ENCODE measurements around the gene KLHL29. TPM values are rescaled to one million over a fixed set of nuclear protein-coding genes. Genes with fewer than 3 reads are reported as not detected.

The KLHL29 gene
- total and polyA plus RNA-seq, 2 donors: 5.7 to 8.7 TPM

DNA sequence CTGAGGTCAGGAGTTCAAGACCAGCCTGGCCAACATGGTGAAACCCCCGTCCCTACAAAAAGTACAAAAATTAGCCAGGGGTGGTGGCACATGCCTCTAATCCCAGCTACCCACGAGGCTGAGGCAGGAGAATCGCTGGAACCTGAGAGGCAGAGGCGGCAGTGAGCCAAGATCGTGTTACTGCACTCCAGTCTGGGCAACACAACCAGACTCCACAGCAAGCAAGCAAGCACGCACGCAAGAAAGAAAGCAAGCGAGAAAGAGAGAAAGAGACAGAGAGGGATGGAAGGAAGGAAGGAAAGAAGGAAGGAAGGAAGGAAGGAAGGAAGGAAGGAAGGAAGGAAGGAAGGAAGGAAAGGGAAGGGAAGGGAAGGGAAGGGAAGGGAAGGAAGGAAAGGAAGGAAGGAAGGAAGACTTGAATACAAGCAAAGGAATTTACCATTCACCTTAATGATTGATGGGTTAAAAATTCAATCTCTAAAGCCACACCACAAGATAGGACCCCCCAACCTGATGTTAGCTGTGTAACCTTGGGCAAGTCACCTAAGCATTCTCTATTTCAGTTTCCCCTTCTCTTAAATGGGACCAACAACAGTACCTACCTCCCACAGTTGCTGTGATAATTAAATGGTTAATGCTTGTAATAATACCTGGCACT lies 360.2 kb downstream of the KLHL29 start:
- DNase-seq (ENCODE audit: extremely low spot score): no peak
- Histone ChIP-seq H3K27ac (ENCODE audit: low read depth) (no peak overlapping the region), H3K36me3 (ENCODE audit: insufficient read depth) (no peaks in the 10 kb centered on the region), H3K4me1 (ENCODE audit: insufficient read depth) (no peaks in the 10 kb centered on the region), H3K4me3 (ENCODE audit: low read depth, low read length) (no peak overlapping the region)
- WGBS: 85% methylated on average over 8 of the region's 8 CpGs

GRCh38 chr2:23745726-23746105 lies 360.7 kb downstream of the KLHL29 start:
- no peak for DNase-seq (ENCODE audit: extremely low spot score)
- Histone ChIP-seq H3K4me1 (ENCODE audit: insufficient read depth) (no peaks in the 10 kb centered on the region), H3K36me3 (ENCODE audit: insufficient read depth) (no peaks in the 10 kb centered on the region), H3K27ac (ENCODE audit: low read depth) (no peak overlapping the region), H3K4me3 (ENCODE audit: low read depth, low read length) (no peak overlapping the region)

DNA sequence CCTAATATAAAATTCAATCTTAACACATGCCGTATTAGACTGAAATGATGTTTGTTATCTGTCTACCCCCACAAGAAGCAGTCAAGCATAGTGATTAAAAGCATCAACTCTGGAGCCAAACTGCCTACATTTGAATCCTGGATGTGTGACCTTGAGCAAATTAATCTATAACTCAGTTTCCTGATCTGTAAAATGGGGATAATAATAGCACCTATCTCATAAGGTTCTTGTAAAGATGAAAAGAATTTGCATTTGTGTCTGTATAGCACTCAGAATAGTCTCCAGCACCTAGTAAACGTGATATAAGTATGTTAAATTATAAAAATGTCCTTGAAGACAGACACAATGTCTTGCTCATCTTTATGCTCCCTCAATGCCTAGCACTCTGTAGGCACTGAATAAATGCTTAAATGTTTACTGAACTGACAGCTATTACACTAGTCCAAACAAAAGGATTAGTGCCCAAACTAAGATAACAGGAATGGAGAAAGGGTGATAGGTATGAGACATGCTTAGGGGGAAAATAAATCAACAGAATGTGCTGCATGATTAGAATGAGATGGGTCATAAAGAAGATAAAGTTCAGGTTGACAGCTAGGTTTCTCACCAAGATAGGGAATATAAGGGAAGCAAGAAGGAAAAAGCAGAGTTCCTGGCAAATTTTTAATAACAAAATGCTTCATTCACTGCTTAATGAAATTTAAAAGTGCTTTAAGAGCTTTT lies 361.3 kb downstream of the KLHL29 start:
- no peaks in the 10 kb centered on the region for H3K36me3 ChIP-seq (ENCODE audit: insufficient read depth)
- no peak overlapping the region for H3K27ac ChIP-seq (ENCODE audit: low read depth)
- H3K4me1 ChIP-seq (ENCODE audit: insufficient read depth): no peaks in the 10 kb centered on the region
- H3K4me3 ChIP-seq (ENCODE audit: low read depth, low read length): no peak overlapping the region
- DNase-seq (ENCODE audit: extremely low spot score): no peak
- 76% methylated on average over 2 of the region's 2 CpGs for WGBS

GRCh38 chr2:23751747-23752265 lies 366.8 kb downstream of the KLHL29 start:
- WGBS: 95% methylated on average over 2 of the region's 2 CpGs
- Histone ChIP-seq H3K36me3 (ENCODE audit: insufficient read depth) (peaks cover 5% of the 10 kb centered on the region), H3K4me3 (ENCODE audit: low read depth, low read length) (no peak overlapping the region), H3K27ac (ENCODE audit: low read depth) (no peak overlapping the region), H3K4me1 (ENCODE audit: insufficient read depth) (no peaks in the 10 kb centered on the region)
- no peak for DNase-seq (ENCODE audit: extremely low spot score)

GRCh38 chr2:23753291-23754010 lies 368.5 kb downstream of the KLHL29 start:
- DNase-seq (ENCODE audit: extremely low spot score): no peak

GRCh38 chr2:23754970-23755369 lies 370.0 kb downstream of the KLHL29 start:
- DNase-seq (ENCODE audit: extremely low spot score): no peak
- Histone ChIP-seq H3K36me3 (ENCODE audit: insufficient read depth) (peaks cover 5% of the 10 kb centered on the region), H3K27ac (ENCODE audit: low read depth) (no peak overlapping the region), H3K4me3 (ENCODE audit: low read depth, low read length) (no peak overlapping the region), H3K4me1 (ENCODE audit: insufficient read depth) (no peaks in the 10 kb centered on the region)

More at GRCh38 chr2:23753291-23754010, 368.5 kb downstream of the KLHL29 start:
- H3K4me1 ChIP-seq (ENCODE audit: insufficient read depth): no peaks in the 10 kb centered on the region
- no peak overlapping the region for H3K4me3 ChIP-seq (ENCODE audit: low read depth, low read length)
- peaks cover 5% of the 10 kb centered on the region for H3K36me3 ChIP-seq (ENCODE audit: insufficient read depth)
- no peak overlapping the region for H3K27ac ChIP-seq (ENCODE audit: low read depth)
- 76% methylated on average over 4 of the region's 4 CpGs for WGBS

GRCh38 chr2:23756593-23757292 lies 371.8 kb downstream of the KLHL29 start:
- H3K36me3 ChIP-seq (ENCODE audit: insufficient read depth): peaks cover 3% of the 10 kb centered on the region
- no peak for DNase-seq (ENCODE audit: extremely low spot score)
- WGBS: 94% methylated on average over 7 of the region's 7 CpGs

DNA sequence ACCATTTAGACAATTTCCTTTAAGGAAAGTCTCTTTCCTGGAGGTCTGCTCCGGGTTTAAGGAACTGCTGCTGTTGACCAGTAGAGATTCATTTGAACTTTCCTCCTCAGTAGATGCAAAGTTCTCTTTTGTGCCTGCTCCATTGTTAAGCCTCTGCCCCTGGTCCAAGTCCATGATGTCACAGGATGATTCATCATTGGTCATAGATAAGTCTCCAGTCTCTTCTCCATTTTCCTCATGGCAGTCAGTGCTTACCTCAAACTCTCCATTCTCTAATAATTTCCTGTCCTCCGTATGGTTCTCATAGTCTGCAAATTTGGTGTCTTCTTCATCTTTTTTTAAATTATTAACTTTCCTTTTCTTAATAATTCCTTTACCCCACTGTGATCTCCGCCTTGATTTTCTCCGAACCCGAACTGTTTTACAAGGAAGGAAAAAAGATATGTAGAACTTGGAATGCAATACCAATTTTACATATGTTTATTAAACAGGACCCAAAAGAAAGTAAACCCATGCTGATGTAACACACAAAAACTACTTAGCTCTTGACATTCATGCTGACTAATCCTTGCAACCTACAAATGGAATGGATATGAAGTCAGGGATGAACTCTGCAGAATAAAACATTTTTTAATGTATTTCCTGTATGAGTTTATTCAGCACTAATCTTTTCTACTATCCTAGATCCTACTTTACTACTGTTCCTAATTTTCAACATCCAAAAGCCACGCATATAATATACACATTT lies 372.9 kb downstream of the KLHL29 start:
- WGBS: 78% methylated on average over 6 of the region's 6 CpGs
- no peaks in the 10 kb centered on the region for H3K4me1 ChIP-seq (ENCODE audit: insufficient read depth)
- no peak overlapping the region for H3K27ac ChIP-seq (ENCODE audit: low read depth)
- H3K36me3 ChIP-seq (ENCODE audit: insufficient read depth): no peaks in the 10 kb centered on the region
- no peak overlapping the region for H3K4me3 ChIP-seq (ENCODE audit: low read depth, low read length)
- no peak for DNase-seq (ENCODE audit: extremely low spot score)

More at GRCh38 chr2:23756593-23757292, 371.8 kb downstream of the KLHL29 start:
- Histone ChIP-seq H3K4me3 (ENCODE audit: low read depth, low read length) (no peak overlapping the region), H3K27ac (ENCODE audit: low read depth) (no peak overlapping the region), H3K4me1 (ENCODE audit: insufficient read depth) (no peaks in the 10 kb centered on the region)

Measured in urinary bladder (tissue), 4 donors.